ENCODE results near the gene RELT.

The RELT gene

DNA sequence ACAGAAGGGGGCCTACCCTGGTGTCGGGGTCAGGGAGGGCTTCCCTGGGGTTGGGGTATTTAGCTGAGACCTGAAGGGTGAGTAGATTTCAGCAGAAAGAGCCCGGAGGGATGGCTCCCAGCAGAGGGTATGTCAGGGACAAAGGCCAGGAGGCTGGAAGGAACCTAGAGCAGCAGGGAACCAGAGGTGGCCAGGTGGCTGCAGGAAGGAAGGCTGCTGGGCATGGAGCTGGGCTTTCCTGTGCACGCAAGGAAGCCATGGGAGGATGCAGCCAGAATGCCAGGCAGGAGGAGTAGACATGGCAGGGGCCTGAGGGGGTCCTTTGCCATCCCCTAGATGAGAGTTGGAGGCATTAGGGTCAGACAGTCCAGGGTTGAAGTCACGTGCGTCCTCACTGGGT, 27.4 kb upstream of the RELT start:
- DNase-seq, result no peak

DNA sequence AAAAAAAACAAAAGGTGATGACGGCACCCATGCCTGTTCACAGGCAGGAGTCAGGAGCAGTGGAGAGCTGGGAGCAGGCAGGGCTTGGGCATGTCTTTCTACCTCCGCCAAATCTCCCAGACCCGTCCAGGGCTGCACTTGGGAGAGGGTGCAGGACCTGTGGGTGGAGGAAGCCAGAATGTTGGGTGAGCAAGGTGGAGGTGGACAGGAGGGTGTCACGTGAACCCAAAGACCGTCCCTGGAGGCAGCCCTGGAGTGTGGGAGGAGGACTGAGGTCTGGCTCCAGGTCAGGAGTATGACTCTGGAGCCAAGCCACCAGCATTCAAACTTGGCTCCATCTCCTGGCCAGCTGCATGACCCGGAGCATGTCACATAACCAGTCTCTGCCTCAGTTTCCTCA, 26.6 kb upstream of the RELT start:
- DNase-seq, result no peak

GRCh38 chr11:73350908-73351636, 25.1 kb upstream of the RELT start:
- DNase-seq, result peak; percentile 67

GRCh38 chr11:73353422-73353821, 22.8 kb upstream of the RELT start:
- no peak for DNase-seq

GRCh38 chr11:73355109-73355508, 21.1 kb upstream of the RELT start:
- no peak for DNase-seq

DNA sequence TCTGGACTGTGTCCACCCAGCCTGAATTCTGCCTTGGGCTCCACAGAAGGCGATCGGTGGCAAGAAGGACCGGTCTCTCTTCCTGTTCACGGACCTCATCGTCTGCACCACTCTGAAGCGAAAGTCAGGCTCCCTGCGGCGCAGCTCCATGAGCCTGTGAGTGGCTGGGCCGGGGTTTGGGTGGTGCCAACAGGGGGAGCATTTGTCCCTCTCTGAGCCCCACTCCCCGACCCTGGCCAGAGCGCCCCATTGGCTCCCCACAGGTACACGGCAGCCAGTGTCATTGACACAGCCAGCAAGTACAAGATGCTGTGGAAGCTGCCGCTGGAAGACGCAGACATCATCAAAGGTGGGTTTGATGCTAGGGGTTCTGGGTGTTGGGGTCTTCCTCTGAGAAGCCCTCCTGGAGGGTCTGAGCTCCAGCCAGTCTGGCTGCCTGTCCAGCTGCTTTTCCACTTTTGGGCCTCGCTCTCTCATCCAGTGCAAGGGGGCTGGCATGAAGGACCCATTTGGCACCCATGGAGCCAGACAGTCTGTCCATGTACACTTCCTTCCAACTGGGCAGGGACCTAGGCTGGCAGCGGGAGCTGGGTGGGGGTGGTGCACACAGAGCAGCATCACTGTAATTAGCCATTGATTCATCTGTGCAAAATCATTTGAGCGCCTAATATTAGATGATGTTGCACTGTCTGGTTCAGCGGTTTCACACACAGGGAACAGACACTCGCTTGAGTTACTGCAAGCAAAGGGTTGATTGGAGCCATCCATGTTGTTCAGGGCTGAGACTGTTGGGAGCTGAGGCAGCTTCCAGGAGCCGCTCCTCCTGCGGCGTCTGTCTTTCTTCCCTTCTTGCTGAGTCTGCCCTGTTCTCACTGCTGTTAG, 19.0 kb upstream of the RELT start:
- DNase-seq, result no peak

DNA sequence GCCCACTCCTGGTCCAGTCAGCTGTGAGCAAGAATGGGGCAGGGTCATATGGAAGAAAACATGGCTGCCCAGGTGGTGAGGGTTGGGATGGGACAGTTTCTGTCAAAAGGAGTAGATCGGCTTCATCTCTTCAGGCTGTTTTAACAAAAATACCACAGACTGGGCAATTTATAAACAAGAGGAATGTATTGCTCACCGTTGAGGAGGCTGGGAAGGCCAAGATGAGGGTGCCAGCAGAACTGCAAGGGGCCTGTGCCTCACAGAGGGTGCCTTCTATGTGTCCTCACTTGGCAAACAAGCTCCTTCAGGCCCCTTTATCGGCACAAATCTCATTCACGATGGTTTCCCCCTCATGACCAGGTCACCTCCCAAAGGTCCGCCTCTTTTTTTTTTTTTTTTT, 18.1 kb upstream of the RELT start:
- no peak for DNase-seq

DNA sequence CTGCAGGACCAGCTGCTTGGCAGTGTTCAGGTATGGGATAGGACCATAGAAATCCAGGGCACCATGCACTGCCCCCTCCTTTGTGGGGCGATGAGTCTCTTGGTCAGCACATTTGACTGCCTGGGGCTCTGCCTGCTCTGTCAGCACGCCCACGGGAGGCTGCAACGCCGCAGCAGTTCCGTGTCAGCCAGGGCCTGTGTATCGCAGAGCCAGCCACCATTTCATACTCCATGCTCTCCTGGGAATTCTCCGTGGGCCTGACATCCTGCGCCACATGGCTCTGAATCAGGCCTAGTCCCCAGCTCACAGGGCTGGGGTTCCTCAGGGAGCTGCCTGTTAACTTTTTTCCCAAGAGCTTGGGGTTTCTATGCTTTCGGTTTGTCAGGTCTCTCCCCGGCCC, 16.9 kb upstream of the RELT start:
- DNase-seq, result no peak

GRCh38 chr11:73359930-73360742, 16.1 kb upstream of the RELT start:
- DNase-seq, result no peak

- no peak for DNase-seq
Measured at GRCh38 chr11:73360743-73361369, 15.3 kb upstream of the RELT start.

DNA sequence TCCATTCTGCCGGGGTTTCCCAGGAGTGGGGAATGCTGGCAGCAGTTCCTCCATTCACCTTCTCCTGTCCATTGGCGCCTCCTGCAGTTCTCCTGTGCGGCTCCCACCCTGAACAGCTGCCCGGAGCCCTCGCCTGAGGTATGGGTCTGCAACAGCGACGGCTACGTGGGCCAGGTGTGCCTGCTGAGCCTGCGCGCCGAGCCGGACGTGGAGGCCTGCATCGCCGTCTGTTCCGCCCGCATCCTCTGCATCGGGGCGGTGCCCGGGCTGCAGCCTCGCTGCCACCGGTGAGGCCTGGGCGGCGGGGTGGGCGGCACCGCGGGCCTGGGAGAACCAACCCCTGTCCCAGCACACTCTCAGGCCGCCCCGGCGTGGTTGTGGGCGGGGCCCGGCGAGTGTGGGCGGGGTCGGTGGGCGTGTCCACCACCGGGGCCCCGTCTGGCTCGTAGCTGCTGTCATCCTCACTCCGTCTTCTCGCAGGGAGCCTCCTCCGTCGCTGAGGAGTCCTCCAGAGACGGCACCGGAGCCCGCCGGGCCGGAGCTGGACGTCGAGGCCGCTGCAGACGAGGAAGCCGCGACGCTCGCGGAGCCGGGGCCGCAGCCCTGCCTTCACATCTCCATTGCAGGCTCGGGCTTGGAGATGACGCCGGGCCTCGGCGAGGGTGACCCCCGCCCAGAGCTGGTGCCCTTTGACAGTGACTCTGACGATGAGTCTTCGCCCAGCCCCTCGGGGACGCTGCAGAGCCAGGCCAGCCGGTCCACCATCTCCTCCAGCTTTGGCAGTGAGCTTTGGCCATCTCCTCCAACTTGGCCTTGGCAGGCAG, 14.0 kb upstream of the RELT start:
- no peak for DNase-seq

GRCh38 chr11:73363147-73363546, 13.1 kb upstream of the RELT start:
- DNase-seq, result no peak

DNA sequence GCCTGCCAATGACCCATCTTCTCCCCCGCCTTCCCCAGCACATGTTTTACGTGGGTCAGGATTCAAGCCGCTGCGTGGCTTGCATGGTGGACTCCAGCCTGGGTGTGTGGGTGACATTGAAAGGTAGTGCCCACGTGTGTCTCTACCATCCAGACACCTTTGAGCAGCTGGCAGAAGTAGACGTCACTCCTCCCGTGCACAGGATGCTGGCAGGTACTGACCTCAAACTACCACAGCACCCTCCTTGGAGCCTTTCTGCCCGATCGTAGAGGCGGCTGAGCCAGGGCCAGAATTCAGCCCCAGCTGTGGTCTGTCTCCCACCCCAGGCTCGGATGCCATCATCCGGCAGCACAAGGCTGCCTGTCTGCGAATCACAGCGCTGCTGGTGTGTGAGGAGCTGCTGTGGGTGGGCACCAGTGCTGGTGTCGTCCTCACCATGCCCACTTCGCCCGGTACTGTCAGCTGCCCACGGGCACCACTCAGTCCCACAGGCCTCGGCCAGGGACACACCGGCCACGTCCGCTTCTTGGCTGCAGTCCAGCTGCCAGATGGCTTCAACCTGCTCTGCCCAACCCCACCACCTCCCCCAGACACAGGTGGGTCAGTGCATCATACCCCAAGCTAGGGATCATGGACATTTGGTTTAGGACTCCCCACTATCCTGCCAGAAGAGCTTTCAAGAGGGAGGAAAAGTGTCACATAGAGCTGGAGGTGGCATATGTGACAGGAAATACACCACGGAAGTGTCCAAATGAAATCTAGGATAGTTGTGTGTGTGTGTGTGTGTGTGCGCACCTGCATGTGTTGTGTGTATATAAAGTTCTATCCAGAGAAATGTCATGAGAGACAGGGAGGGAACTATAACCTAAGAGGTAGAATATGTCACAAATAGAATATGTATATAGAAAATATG, 10.6 kb upstream of the RELT start:
- DNase-seq, result no peak

GRCh38 chr11:73366265-73366610, 10.0 kb upstream of the RELT start:
- no peak for DNase-seq

GRCh38 chr11:73366953-73367352, 9.2 kb upstream of the RELT start:
- no peak for DNase-seq

- DNase-seq, result no peak
Measured at GRCh38 chr11:73367482-73368024, 8.6 kb upstream of the RELT start.

- DNase-seq, result no peak
Measured at GRCh38 chr11:73372375-73372993, 3.7 kb upstream of the RELT start.

- DNase-seq, result no peak
Measured at GRCh38 chr11:73374151-73374550, 2.0 kb upstream of the RELT start.

- DNase-seq, result no peak
Measured at GRCh38 chr11:73375830-73376159, 404 bp upstream of the RELT start.

Measured in NCI-H2029 treated with DMSO at 0.1 percent for 48 hours (cell line).